Frontal cortex (tissue), 4 donors: ENCODE results near the gene UGCG. TPM values are rescaled to one million over a fixed set of nuclear protein-coding genes. Genes with fewer than 3 reads are reported as not detected.

ENCODE experiments used
- DNase-seq, 2 donors: peaks; one replicate each; pipeline ENCODE4 v3.0.0; 2012; ENCODE audit warnings: low spot score in 2 of 2
- FAIRE-seq: peaks from 2 replicates; lab custom pipeline; 2012; peaks lifted over from hg19 to GRCh38; lab: Jason Lieb, UNC
- total RNA-seq: library from RNA; depleted of rRNA; stranded (reverse); fragments of >200 nt; gene quantifications from one replicate; pipeline ENCODE4 v1.2.3, GENCODE V29; 2014
- donor health status: control.
- donor health status: control.
- donor health status: control.

Gene UGCG
- total RNA-seq, 1 donor from 2014 or later = 83.2 TPM

DNA sequence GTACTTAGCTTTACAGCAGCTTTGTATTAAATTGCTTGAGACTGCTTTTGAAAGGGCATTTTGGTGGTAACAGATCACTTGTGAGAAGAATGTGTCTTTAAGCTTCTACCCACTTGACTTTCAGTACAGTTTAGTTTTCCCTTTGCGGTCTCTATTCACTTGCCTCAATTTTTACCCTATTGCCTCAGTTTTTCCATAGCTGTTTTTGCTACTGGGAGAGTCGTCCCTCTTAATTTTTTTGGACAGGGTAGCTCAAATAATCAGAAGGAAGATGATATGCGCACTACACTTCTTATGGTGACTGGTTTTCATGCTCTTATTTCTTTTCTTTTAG, 18.8 kb downstream of the UGCG start:
- DNase-seq = no peak
- no peak for FAIRE-seq

DNA sequence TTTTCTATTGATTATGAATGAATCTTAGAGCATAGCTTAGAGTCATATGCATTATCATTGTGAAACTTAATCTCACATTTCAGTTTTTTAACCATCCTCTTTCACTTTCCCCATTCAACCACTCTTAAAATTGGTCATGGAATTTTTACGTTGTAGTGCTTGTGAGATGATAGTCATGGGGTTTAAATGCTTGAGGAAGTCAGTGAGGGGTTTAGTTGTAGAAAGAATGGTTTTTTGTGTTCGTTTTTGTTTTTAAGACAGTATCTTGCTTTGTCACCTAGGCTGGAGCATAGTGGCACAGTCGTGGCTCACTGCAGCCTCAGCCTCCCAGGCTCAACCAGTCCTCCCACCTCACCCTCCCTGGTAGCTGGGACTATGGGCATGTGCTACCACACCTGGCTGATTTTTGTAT, 19.6 kb downstream of the UGCG start:
- DNase-seq (no peak), FAIRE-seq (no peak)

DNA sequence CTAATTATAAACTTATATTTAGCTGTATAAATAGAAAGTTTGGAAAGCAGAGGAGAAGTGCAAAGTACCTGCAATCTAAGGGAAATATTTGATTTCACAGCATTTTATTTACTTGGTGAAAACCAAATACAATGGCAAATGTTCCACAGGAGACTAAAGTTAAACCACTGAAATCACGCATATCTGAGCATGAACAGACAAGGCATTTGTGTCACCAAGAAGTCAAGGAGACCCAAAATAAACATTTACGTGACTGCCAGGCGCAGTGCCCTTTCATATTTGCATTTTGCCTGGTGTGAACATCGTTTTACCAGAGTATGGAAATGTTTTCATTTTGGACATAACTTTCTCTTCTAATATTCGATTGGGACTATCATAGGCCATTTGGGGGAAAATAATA, 20.6 kb downstream of the UGCG start:
- FAIRE-seq (no peak), DNase-seq (no peak)

DNA sequence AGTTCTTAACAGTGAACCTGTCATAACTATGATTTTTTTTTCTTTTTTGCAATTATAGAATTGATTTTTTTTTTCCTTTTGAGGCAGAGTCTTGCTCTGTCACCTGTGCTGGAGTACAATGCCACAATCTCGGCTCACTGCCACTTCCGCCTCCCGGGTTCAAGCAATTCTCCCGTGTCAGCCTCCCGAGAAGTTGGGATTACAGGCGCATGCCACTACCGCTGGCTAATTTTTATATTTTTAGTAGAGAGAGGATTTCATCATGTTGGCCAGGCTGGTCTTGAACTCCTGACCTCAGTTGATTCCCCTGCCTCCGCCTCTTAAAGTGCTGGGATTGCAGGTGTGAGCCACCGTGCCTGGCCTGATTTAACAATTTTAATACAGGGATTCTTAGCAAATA, 21.4 kb downstream of the UGCG start:
- DNase-seq (no peak), FAIRE-seq (no peak)

DNA sequence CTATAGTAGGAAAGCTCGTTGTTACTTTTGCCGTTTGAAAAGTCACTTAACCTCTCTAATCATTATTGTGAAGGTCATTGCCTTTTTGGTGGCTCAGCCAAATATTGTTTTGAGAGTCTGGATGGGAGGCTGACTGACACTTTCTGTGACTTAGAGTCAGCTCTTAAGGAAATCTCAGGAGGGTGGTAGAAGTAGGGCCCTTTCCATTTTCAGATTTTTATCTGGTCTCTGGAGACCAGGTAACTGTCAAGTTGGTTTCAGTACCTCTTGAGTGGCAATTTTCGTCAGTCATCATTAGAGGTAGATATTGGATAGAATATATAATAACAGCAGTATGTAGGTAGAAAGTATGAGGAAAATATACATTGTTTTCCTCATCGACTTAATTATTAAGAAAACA, 23.3 kb downstream of the UGCG start:
- DNase-seq (no peak), FAIRE-seq (no peak)

DNA sequence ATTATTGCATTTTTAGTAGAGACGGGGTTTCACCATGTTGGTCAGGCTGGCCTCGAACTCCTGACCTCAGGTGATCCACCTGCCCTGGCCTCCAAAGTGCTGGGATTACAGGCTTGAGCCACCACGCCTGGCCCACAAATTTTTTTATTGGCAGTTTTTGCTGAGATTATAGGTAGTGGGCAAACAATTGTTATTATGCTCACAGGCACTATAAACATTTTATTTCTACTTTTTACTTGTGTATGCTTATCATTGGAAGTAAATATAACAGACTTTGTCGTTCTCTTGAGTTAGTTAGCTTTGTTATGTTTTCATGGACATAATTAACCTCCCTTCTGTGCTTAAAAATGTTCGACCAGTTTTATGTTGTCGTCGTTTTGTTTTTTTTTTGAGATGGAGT, 23.9 kb downstream of the UGCG start:
- FAIRE-seq (no peak), DNase-seq (no peak)

DNA sequence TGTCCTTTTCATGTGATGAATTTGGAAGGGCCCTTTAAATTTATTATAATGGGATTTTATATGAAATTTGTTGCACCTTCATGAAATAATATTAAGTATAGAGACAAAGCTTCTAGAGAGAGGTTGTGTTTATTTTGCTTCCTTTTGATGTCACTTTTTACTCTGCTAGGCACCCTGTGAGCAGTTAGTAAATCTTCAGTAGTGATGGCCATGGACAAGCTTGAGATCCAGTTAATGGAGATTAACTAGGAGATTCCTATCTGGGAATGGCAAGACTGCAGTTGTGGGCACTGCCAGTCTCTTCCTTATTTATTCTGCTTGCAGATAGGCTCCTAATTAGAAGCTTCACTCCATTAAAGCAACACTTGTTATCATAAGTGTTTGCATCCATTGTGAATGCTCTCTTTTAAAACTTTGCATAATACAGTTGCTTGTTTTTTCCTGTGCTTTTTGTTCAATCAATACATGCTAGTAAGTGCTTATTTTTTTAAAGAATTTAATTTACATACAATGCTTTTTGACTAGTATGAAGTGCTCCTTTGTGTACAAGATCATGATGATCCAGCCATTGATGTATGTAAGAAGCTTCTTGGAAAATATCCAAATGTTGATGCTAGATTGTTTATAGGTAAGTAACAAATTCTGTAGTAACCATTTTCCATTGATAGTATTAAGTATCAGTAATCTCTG, 25.9 kb downstream of the UGCG start:
- FAIRE-seq (no peak), DNase-seq (no peak)

DNA sequence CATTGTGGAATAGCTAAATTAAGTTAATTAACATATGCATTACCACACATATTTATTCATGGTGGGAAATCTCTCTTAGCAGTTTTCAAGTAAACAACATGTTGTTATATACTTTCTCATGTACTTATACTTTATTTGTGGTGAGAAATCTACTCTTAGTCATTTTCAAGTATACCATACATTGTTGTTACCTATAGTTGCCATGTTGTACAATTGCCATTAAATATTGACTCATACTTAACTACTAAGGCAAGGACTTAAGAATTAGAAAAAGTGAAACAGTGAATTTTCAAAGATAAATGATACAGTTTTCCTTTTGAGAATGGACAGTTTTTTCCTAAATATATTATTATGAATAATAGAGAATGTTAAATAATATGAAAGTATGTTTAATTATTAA, 27.7 kb downstream of the UGCG start:
- no peak for DNase-seq

DNA sequence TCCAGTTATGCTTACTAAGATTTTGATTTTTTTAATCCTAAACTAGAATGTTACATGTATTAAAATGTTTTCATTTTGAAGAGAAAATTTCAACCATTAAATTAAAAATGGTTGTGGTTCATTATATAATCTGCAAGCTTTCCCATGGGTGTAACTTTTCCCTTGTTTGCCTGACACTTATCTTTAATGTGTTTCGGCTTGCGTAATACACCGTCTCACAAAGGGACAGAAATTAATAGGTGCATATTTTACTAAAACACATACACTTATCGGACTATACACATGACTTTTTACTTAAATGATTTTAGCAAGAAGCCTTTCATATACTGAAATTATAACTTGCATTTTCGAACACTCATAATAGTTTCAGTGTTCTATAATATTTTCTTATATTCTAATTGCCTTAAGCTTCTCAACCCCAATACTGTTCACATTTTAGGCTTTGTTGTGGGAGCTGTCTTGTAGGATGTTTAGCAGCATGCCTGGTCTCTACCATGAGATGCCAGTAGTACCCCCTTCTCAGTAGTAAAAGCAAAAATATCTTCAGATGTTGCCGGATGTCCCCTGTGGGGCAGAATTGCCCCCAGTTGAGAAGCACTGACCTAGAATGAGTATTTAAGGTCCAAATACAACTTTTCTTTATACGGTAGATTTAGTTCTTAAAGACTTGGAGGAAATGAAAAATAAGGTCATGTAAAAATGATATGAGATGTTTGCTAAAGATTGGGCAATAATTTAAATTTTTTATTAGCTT, 28.6 kb downstream of the UGCG start:
- DNase-seq = no peak
- FAIRE-seq = no peak

More for the DNA sequence above, 27.7 kb downstream of the UGCG start:
- no peak for FAIRE-seq

DNA sequence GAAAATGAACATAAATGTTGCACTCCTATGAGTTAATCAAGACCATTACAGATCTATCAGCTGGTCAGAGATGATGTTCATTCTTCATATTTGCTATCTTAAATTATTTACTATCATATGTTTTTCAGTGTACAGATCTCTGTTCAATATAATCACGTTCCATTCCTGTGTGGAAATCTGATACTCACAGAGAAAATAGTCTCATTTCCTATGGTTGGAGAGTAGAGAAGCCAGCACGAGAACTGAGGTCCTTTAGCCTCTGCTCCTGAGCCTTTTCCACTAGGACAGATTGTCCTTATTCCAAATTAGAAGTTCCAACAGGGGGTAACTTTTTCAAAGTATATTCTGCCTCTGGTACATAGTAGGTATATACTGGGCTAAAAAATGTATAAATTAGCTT, 29.2 kb downstream of the UGCG start:
- FAIRE-seq (no peak), DNase-seq (no peak)

DNA sequence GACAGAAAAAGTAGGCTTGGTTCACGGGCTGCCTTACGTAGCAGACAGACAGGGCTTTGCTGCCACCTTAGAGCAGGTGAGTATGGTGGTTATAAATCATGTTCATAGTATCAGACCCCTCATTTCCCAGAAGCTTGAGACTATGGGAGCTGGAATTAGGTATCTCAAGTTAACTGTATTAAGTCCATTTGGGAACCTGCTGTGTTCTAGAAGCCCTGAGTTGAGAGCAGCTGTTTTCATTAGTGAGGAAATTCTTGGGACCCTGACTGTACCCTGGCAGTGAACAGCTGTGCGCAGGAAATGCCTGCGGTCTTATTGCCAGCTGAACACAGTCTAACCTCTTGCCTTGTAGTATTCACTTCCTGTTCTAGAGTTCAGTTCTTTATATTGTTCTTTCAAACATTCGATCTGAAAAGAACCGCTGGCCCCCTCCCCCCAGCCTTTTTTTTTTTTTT, 29.8 kb downstream of the UGCG start:
- DNase-seq (peak in 1 of 2 donors; percentile 10), FAIRE-seq (no peak)

DNA sequence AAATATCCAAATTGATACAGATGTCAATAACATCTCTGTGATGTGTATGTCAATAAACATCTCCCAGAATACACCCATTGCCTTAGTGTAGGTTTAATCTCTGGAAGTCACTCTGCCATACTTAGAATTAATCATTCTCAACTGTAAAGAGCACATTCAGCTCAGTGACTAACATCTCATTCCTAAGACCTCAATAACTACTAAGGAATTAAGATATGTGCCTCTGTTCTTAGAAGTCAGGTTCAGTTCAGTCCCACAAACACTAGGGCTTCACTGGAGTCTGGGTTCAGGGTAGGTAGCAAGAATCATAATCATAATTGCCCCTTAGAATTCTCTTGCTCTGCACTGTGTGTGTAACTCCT, 31.7 kb downstream of the UGCG start:
- DNase-seq = no peak
- no peak for FAIRE-seq

DNA sequence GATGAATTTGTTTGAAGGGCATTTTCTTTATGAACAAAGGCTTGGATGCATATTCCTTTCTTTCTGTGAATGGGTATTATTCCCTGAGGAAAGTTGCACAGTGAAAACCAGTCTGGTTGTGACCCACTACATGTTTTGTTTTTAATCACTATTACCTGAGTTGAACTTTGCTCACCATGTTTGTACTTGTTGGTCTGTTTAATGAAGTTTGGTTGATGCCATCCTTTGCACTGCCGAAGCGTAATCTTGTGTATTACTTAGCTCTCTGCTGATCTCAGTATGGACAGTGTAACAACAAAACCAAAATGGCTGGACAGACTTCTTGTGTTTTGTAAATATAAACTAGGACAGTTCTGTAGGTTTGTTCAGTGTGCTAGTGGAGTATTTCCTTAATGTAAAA, 38.1 kb downstream of the UGCG start:
- DNase-seq (no peak), FAIRE-seq (no peak)

DNA sequence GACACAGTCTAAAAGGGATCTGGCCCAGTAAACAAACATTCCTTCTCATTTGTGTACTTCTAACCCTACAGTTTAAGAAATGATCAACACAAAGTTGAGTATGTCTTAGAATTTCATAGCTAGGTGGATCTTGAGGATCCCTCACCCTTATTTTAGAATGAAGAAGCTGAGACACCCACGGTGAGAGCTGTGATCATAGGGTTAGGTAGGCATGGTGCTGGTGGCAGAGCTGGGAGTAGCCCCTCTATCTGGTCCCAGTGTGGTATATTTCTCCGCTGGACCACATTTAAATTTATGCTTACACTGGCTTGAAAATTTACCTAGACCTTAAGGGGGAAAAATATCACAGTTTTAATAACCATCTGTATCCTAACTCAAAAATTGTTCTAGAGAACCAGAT, 39.8 kb downstream of the UGCG start:
- FAIRE-seq (no peak), DNase-seq (no peak)

DNA sequence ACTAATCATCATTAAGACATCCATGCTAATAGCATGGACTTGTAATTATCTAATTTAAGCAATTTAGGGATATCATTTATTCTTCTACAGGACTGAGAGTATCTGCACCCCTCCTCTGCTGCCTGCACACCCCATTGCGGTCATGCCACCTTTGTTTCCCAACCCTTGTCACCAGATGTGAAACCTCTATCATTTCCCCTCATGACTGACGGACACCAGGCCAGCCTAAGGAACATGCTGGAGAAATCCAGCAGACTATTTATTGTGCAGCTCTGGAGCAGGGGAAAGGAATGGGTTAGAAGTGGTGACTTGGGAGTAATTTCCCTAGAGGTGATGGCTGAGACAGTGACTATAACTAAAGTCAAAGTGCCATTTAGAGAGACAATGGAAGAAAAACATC, 40.7 kb downstream of the UGCG start:
- no peak for FAIRE-seq

DNA sequence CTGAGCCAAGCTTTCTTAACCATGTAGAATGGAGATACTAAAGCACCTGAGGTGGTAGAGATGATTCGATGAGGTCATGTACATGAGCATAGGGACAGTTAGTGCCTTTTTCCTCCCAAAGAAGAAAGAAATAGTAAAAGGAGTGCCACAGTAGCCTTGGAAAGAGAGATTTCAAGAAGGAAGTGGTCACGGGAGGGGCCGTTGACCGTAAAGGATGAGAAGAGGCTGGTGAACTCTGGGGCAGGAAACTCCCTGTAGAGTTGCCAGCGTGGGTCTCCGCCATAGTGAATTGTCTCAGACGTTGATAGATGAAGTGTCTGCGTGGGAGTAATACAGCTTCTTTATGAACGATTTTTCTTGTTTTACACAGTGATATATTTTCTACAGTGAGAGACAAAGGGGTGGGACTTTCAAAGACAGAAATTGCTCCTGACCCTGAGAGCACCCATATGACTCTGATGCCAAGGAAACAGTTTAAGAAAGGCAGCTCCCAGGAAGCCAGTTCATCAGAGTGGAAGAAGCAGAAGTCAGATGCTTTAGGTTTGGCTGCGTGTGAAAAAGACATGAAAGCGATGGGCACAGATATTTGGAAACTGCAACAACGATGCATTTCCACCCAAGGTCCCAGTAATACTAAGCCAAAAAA, 41.3 kb downstream of the UGCG start:
- DNase-seq (no peak), FAIRE-seq (no peak)

More for the DNA sequence above, 40.7 kb downstream of the UGCG start:
- DNase-seq = no peak

DNA sequence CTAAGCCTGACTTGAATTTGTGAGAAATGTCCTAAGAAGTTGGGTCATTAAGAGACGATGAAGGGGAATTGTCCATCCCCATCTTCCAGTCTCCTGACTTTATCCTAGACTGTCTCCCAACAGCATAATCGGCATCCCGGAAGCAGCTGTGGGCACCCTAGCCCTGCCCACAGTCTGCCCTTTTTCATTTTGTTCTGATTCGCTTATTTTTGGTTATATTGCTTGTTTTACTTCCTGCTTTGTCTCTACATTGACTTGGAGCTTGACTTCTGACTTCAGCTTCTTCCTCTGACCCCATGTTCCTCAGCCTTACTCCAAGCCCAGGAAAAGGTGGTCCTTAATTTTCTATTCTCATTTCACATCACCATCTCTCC, 41.8 kb downstream of the UGCG start:
- FAIRE-seq (no peak), DNase-seq (no peak)

DNA sequence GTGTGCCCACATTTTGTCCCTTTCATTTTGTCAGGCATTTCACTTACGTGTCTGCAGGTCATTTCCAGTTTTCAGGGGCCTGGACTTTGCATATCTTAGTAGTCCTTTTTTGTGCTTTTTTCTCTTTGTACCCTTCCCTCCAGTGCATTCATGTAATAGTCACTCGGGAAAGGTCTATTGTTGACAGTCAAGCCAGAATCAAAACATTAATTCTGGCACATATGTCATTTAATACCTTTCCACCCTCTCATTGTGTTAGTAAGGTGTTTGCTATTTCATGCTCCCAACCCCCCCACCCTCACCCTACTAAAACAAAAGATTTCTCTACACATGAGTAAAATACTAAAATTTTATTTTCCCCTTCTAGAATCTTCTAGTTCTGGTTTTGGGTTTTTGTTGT, 42.7 kb downstream of the UGCG start:
- DNase-seq = no peak
- no peak for FAIRE-seq

DNA sequence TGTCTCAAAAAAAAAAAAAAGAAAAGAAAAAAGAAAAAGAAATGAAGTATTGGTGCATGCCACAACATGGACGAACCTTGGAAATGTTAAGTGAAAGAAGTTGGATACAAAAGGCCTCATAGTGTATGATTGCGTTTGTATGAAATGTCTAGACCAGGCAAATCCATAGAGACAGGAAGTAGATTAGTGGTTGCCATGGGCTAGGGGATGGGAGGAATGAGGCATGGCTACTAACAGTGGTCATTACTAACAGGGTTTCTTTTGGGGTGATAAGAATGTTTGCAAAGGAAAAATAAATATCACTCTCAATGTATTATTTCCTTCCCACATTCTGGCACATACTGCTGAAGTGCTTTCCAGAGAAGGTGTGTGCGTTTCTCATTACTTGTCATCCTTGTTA, 44.1 kb downstream of the UGCG start:
- FAIRE-seq = no peak

DNA sequence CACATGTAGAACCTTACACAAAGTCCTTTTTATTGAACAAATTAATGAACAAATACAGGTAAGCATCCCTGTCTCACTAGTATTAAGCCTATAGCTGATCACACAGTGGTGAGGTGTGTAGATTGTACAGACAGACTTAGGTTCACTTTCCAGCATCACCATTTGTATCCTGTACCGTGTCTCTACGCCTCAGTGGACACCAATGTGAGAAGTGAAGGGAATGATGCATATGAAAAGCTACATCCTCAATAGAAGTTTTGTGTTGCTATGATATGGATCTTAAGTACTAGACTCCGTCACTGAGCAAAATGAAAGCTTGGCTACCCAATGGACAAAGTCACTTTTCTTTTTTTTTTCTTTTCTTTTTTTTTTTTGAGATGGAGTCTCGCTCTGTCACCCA, 46.6 kb downstream of the UGCG start:
- FAIRE-seq (no peak), DNase-seq (no peak)

More for the DNA sequence above, 44.1 kb downstream of the UGCG start:
- DNase-seq = no peak

DNA sequence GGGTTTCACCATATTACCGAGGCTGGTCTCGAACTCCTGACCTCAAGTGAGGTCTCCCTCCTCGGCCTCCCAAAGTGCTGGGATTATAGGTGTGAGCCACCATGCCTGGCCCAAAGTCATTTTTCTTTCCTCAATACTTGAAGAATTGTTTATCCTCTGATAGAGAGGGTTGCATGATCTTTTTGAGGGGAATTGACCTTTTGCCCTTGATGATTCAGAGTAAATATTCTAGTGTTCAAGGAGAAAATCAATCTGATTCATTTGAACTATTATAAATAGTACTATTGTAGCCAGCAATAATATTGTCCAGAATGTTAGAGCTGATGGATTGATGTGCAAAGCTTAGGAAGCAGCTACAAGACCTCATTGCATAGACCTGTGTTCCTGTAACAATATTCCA, 47.1 kb downstream of the UGCG start:
- FAIRE-seq = no peak
- DNase-seq = no peak
